GM19397 (cell line): ENCODE data around the gene KANSL1.
"Not testable (repeated sequence)": the region's sequence is repeated elsewhere in the genome, so short reads cannot be mapped to it uniquely, and the experiment has no call there.

Experiments used
- ATAC-seq: cut with Tn5 transposase; IDR thresholded peaks from one replicate; pipeline ENCODE4 v1.9.1; 2021; ENCODE audit warnings: mild to moderate bottlenecking, moderate library complexity; ENCODE audit not compliant: unreplicated experiment

Gene KANSL1

GRCh38 chr17:46193151-46193625, at the start of gene KANSL1:
KANSL1 (minus strand) TSS chr17:46193429; CDS start chr17:46172143, 21,286 bp downstream.
- peak; percentile 73 for ATAC-seq

GRCh38 chr17:46231359-46231758, 38.1 kb upstream of the KANSL1 start:
- ATAC-seq = not testable (repeated sequence)

GRCh38 chr17:46225274-46225794, 32.1 kb upstream of the KANSL1 start:
- peak; percentile 99 for ATAC-seq

GRCh38 chr17:46224864-46225263, 31.6 kb upstream of the KANSL1 start:
- peak; percentile 41 for ATAC-seq

GRCh38 chr17:46223041-46223440, 29.8 kb upstream of the KANSL1 start:
- ATAC-seq = not testable (repeated sequence)

GRCh38 chr17:46216682-46217081, 23.5 kb upstream of the KANSL1 start:
- ATAC-seq = no peak

- ATAC-seq = no peak
Observed at GRCh38 chr17:46212634-46213435, 19.6 kb upstream of the KANSL1 start.

- ATAC-seq = no peak
Observed at GRCh38 chr17:46208997-46209396, 15.8 kb upstream of the KANSL1 start.

GRCh38 chr17:46205975-46206374, 12.7 kb upstream of the KANSL1 start:
- no peak for ATAC-seq

- no peak for ATAC-seq
Observed at GRCh38 chr17:46202424-46202823, 9.2 kb upstream of the KANSL1 start.

GRCh38 chr17:46201491-46201890, 8.3 kb upstream of the KANSL1 start:
- ATAC-seq = no peak

GRCh38 chr17:46200197-46200596, 7.0 kb upstream of the KANSL1 start:
- no peak for ATAC-seq

- no peak for ATAC-seq
Observed at GRCh38 chr17:46199379-46199778, 6.2 kb upstream of the KANSL1 start.

GRCh38 chr17:46198233-46198632, 5.0 kb upstream of the KANSL1 start:
- no peak for ATAC-seq

- no peak for ATAC-seq
Observed at GRCh38 chr17:46197530-46197929, 4.3 kb upstream of the KANSL1 start.

GRCh38 chr17:46195939-46196716, 2.9 kb upstream of the KANSL1 start:
- ATAC-seq = no peak

GRCh38 chr17:46195217-46195855, 2.1 kb upstream of the KANSL1 start:
- ATAC-seq = no peak

GRCh38 chr17:46194393-46195216, 1.4 kb upstream of the KANSL1 start:
- no peak for ATAC-seq

GRCh38 chr17:46193626-46194392, 580 bp upstream of the KANSL1 start:
- peak; percentile 56 for ATAC-seq
